ENCODE data around the gene GLG1.
A peak's percentile ranks its signal among the peaks of the same experiment; 100 is the strongest.

GLG1 gene

GRCh38 chr16:74472540-74472939 lies 134.4 kb downstream of the GLG1 start:
- no peak for DNase-seq (ENCODE audit: low spot score)

GRCh38 chr16:74472010-74472409 lies 134.9 kb downstream of the GLG1 start:
- DNase-seq (ENCODE audit: low spot score): no peak

GRCh38 chr16:74469946-74470478 lies 136.9 kb downstream of the GLG1 start:
- no peak for DNase-seq (ENCODE audit: low spot score)

- DNase-seq (ENCODE audit: low spot score): no peak
Measured at GRCh38 chr16:74468807-74469525, 137.9 kb downstream of the GLG1 start.

- DNase-seq (ENCODE audit: low spot score): peak; percentile 66
Measured at GRCh38 chr16:74466872-74467271, 140.0 kb downstream of the GLG1 start.

- DNase-seq (ENCODE audit: low spot score): no peak
Measured at GRCh38 chr16:74465851-74466685, 140.8 kb downstream of the GLG1 start.

- DNase-seq (ENCODE audit: low spot score): no peak
Measured at GRCh38 chr16:74465281-74465680, 141.6 kb downstream of the GLG1 start.

GRCh38 chr16:74463888-74464287 lies 143.0 kb downstream of the GLG1 start:
- DNase-seq (ENCODE audit: low spot score): no peak

- no peak for DNase-seq (ENCODE audit: low spot score)
Measured at GRCh38 chr16:74462361-74462760, 144.6 kb downstream of the GLG1 start.

GRCh38 chr16:74461826-74462225 lies 145.1 kb downstream of the GLG1 start:
- DNase-seq (ENCODE audit: low spot score): no peak

GRCh38 chr16:74460542-74460941 lies 146.4 kb downstream of the GLG1 start:
- DNase-seq (ENCODE audit: low spot score): no peak

- no peak for DNase-seq (ENCODE audit: low spot score)
Measured at GRCh38 chr16:74456290-74456625, 150.7 kb downstream of the GLG1 start.

GRCh38 chr16:74455619-74456289 lies 151.2 kb downstream of the GLG1 start:
- no peak for DNase-seq (ENCODE audit: low spot score)

- DNase-seq (ENCODE audit: low spot score): no peak
Measured at GRCh38 chr16:74455213-74455612, 151.7 kb downstream of the GLG1 start.

- DNase-seq (ENCODE audit: low spot score): no peak
Measured at GRCh38 chr16:74451951-74452758, 154.8 kb downstream of the GLG1 start.

- DNase-seq (ENCODE audit: low spot score): no peak
Measured at GRCh38 chr16:74450967-74451760, 155.8 kb downstream of the GLG1 start.

- no peak for DNase-seq (ENCODE audit: low spot score)
Measured at GRCh38 chr16:74450236-74450635, 156.7 kb downstream of the GLG1 start.

GRCh38 chr16:74449470-74449869 lies 157.4 kb downstream of the GLG1 start:
- no peak for DNase-seq (ENCODE audit: low spot score)

- DNase-seq (ENCODE audit: low spot score): no peak
Measured at GRCh38 chr16:74448990-74449389, 157.9 kb downstream of the GLG1 start.

GRCh38 chr16:74447578-74447977 lies 159.3 kb downstream of the GLG1 start:
- no peak for DNase-seq (ENCODE audit: low spot score)

GRCh38 chr16:74446866-74447265 lies 160.0 kb downstream of the GLG1 start:
- no peak for DNase-seq (ENCODE audit: low spot score)
